Liver (tissue), 9 donors: ENCODE data around the gene RPS6KA2. TPM values are rescaled to one million over a fixed set of nuclear protein-coding genes. Genes with fewer than 3 reads are reported as not detected.
"Not testable (repeated sequence)": the region's sequence is repeated elsewhere in the genome, so short reads cannot be mapped to it uniquely, and the experiment has no call there.

Experiments
- DNase-seq: peaks from one replicate; pipeline ENCODE4 v3.0.0-alpha.2; 2017; ENCODE audit warnings: low spot score
- H3K27ac ChIP-seq, 2 donors: one replicate each; pipeline ENCODE4 v1.7.0; 2013; ENCODE audit warnings: inconsistent platforms in 2 of 2, low read length in 2 of 2, control low read depth in 1 of 2, low read depth in 1 of 2, mild to moderate bottlenecking in 1 of 2
- H3K27me3 ChIP-seq, 4 donors: one replicate each; pipeline versions ENCODE4 v1.6.1 to v1.7.0; 2013; ENCODE audit warnings: low read length in 3 of 4, inconsistent platforms in 1 of 4, mild to moderate bottlenecking in 1 of 4, moderate library complexity in 1 of 4; ENCODE audit not compliant: control insufficient read depth in 4 of 4, insufficient read depth in 4 of 4
- H3K36me3 ChIP-seq, 4 donors: one replicate each; pipeline versions ENCODE4 v1.6.1 to v1.7.0; 2013; ENCODE audit warnings: low read length in 3 of 4, mild to moderate bottlenecking in 3 of 4, low read depth in 1 of 4, moderate library complexity in 1 of 4; ENCODE audit not compliant: control insufficient read depth in 4 of 4, insufficient read depth in 3 of 4
- H3K4me1 ChIP-seq, 4 donors: one replicate each; pipeline versions ENCODE4 v1.6.1 to v1.7.0; 2013; ENCODE audit warnings: low read length in 3 of 4, mild to moderate bottlenecking in 3 of 4, moderate library complexity in 1 of 4; ENCODE audit not compliant: control insufficient read depth in 4 of 4, insufficient read depth in 4 of 4
- H3K4me3 ChIP-seq, 3 donors: one replicate each; pipeline versions ENCODE4 v1.6.1 to v1.7.0; 2013; ENCODE audit warnings: low read length in 3 of 3, control low read depth in 1 of 3, low read depth in 1 of 3, mild to moderate bottlenecking in 1 of 3
- H3K9ac ChIP-seq, 2 donors: one replicate each; pipeline ENCODE4 v1.7.0; 2013; ENCODE audit warnings: low read length in 2 of 2, mild to moderate bottlenecking in 2 of 2, moderate library complexity in 2 of 2, control low read depth in 1 of 2, low read depth in 1 of 2
- H3K9me3 ChIP-seq, 4 donors: one replicate each; pipeline versions ENCODE4 v1.6.1 to v1.7.0; 2013; ENCODE audit warnings: low read length in 3 of 4; ENCODE audit not compliant: control insufficient read depth in 4 of 4
- EGR1 ChIP-seq, 2 donors: IDR thresholded peaks; 2 replicates each; pipeline ENCODE4 v1.6.1; 2016 to 2018; ENCODE audit warnings: antibody characterized with exemption in 2 of 2, low read depth in 2 of 2
- GABPA ChIP-seq, 2 donors: IDR thresholded peaks in 1 of 2; conservative IDR thresholded peaks in 1 of 2; 2 replicates each; pipeline ENCODE4 v1.6.1; 2016; ENCODE audit warnings: antibody characterized with exemption in 2 of 2, mild to moderate bottlenecking in 1 of 2, moderate library complexity in 1 of 2
- RXRA ChIP-seq, 2 donors: IDR thresholded peaks; 2 replicates each; pipeline ENCODE4 v1.6.1; 2017 to 2018; ENCODE audit warnings: antibody characterized with exemption in 2 of 2, mild to moderate bottlenecking in 1 of 2
- SP1 ChIP-seq: IDR thresholded peaks from 2 replicates; pipeline ENCODE4 v1.6.1; 2018; ENCODE audit warnings: antibody characterized with exemption, mild to moderate bottlenecking
- YY1 ChIP-seq: IDR thresholded peaks from 2 replicates; pipeline ENCODE4 v1.6.1; 2016; ENCODE audit warnings: antibody characterized with exemption, mild to moderate bottlenecking
- WGBS: extraction: QIAGEN DNeasy Blood & Tissue Kit; methylation state at CpG from one replicate; pipeline ENCODE4 v1.1.7; 2013; 5-methylcytosine and 5-hydroxymethylcytosine counted together
- polyA plus RNA-seq, 2 donors: library from polyadenylated mRNA; stranded (reverse) in 1 of 2; unstranded in 1 of 2; fragments of 200-250 nt in 1 of 2; fragments of >200 nt in 1 of 2; fragmentation: Nextera tagmentation in 1 of 2; extraction: Ambion mirVana in 1 of 2; gene quantifications; one replicate each; pipeline versions ENCODE4 v1.2.1 to v1.2.3, GENCODE V29; 2013 to 2015
- total RNA-seq, 2 donors: library from RNA; depleted of rRNA; stranded (reverse); fragments of >200 nt; gene quantifications; one replicate each; pipeline ENCODE4 v1.2.3, GENCODE V29; 2014
- TF ChIP-seq, protein P1 (sequence below): IDR thresholded peaks from 2 replicates; pipeline ENCODE4 v1.6.1; 2016; ENCODE audit warnings: antibody characterized with exemption, mild to moderate bottlenecking
- TF ChIP-seq, protein P2 (sequence below): IDR thresholded peaks from 2 replicates; pipeline ENCODE4 v1.6.1; 2016; ENCODE audit warnings: antibody characterized with exemption
- TF ChIP-seq, protein P3 (sequence below): IDR thresholded peaks from 2 replicates; pipeline ENCODE4 v1.6.1; 2016; ENCODE audit warnings: antibody characterized with exemption
- donor health status: healthy.
- donor health status: healthy.
- donor health status: healthy.
- donor health status: healthy.
- donor health status: healthy.

RPS6KA2 gene
- total and polyA plus RNA-seq, 4 donors = 2.5 to 9.0 (median 5.0) TPM

DNA sequence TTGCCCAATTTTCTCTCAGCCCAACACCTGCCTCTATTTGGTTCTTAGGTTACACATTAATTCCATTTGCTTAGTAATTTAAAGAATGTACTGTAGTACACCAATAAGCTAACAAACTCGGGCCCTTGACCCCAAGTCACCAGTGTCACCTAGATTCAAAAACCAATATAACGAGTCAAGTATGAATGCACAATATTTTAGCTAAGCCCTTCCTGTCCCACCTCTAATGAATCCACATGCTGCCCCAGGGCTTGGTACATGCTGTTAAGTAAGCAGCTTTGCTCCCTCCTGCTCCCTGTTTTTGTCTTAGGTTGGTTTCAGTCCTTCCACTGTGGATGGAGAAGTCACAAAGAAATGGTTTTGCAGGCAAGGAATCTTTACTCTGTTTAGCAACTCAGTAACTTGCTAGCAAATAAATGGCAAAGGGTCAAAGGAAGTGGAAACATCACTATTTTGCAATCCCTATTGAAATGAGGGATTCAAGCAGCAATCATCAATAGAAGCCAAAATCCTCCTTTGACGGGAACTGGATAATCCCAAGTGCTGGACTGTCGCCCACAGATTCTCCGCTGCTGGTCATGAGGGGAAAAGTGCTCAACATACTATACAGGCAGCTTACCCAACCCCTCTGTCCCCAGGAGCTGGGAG, 239.3 kb downstream of the RPS6KA2 start (continued):
- TF ChIP-seq, protein P1, sequence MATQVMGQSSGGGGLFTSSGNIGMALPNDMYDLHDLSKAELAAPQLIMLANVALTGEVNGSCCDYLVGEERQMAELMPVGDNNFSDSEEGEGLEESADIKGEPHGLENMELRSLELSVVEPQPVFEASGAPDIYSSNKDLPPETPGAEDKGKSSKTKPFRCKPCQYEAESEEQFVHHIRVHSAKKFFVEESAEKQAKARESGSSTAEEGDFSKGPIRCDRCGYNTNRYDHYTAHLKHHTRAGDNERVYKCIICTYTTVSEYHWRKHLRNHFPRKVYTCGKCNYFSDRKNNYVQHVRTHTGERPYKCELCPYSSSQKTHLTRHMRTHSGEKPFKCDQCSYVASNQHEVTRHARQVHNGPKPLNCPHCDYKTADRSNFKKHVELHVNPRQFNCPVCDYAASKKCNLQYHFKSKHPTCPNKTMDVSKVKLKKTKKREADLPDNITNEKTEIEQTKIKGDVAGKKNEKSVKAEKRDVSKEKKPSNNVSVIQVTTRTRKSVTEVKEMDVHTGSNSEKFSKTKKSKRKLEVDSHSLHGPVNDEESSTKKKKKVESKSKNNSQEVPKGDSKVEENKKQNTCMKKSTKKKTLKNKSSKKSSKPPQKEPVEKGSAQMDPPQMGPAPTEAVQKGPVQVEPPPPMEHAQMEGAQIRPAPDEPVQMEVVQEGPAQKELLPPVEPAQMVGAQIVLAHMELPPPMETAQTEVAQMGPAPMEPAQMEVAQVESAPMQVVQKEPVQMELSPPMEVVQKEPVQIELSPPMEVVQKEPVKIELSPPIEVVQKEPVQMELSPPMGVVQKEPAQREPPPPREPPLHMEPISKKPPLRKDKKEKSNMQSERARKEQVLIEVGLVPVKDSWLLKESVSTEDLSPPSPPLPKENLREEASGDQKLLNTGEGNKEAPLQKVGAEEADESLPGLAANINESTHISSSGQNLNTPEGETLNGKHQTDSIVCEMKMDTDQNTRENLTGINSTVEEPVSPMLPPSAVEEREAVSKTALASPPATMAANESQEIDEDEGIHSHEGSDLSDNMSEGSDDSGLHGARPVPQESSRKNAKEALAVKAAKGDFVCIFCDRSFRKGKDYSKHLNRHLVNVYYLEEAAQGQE = no peak
- TF ChIP-seq, protein P2, sequence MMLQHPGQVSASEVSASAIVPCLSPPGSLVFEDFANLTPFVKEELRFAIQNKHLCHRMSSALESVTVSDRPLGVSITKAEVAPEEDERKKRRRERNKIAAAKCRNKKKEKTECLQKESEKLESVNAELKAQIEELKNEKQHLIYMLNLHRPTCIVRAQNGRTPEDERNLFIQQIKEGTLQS = peak; percentile 69
- peak; percentile 99 for TF ChIP-seq SP1

DNA sequence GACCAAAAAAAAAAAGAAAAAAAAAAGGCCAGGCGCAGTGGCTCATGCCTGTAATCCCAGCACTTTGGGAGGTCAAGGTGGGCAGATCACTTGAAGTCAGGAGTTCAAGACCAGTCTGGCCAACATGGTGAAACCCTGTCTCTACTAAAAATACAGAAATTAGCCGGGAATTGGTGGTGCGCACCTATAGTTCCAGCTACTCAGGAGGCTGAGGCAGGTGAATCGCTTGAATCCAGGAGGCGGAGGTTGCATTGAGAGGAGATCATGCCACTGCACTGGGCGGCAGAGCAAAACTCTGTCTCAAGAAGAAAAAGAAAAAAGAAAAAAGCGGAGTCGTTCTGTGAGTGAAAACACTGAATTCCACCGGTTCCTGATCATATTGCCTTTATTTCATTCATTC, 240.0 kb downstream of the RPS6KA2 start:
- not testable (repeated sequence) for H3K9ac ChIP-seq, DNase-seq, H3K9me3 ChIP-seq, H3K36me3 ChIP-seq, H3K27me3 ChIP-seq
- peak overlapping the region in 1 of 3 donors; percentile 1 for H3K4me3 ChIP-seq
- peak overlapping the region; percentile 77 to 89 for H3K27ac ChIP-seq
- H3K4me1 ChIP-seq = peaks cover 16 to 38% (median 32%) of the 10 kb centered on the region in 4 donors
- 76% methylated on average over 9 of the region's 9 CpGs for WGBS

DNA sequence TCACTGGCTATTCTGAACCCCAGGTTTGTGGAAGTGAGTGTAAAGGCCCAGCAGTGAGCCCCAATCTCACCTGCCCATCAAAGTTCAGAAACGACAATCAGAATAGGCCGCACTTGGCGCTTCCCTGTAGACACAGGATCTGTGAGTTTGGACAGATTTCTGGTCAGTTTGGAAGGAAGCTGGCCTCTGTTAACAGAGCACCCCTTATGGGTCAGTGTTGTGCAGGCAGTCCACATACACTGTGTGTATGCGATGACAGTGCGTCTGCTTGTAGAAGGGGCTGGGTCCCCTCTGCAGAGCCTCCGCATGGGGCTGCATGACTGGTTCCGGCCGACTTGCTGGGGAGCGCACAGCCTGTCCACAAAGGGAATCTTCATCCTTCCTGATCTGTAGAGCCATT, 240.9 kb downstream of the RPS6KA2 start:
- no peaks in the 10 kb centered on the region for H3K9me3 ChIP-seq
- TF ChIP-seq GABPA (IDR thresholded peaks at IDR 0.05 in 1 of 2, conservative IDR thresholded peaks at IDR 0.05 in 1 of 2) (no peak), SP1 (no peak), EGR1 (IDR thresholded peaks at IDR 0.05; ENCODE audit: low read depth in 2 of 2) (no peak), YY1 (no peak), RXRA (IDR thresholded peaks at IDR 0.05) (no peak)
- TF ChIP-seq, protein P3, sequence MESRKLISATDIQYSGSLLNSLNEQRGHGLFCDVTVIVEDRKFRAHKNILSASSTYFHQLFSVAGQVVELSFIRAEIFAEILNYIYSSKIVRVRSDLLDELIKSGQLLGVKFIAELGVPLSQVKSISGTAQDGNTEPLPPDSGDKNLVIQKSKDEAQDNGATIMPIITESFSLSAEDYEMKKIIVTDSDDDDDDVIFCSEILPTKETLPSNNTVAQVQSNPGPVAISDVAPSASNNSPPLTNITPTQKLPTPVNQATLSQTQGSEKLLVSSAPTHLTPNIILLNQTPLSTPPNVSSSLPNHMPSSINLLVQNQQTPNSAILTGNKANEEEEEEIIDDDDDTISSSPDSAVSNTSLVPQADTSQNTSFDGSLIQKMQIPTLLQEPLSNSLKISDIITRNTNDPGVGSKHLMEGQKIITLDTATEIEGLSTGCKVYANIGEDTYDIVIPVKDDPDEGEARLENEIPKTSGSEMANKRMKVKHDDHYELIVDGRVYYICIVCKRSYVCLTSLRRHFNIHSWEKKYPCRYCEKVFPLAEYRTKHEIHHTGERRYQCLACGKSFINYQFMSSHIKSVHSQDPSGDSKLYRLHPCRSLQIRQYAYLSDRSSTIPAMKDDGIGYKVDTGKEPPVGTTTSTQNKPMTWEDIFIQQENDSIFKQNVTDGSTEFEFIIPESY = no peak
- no peak for DNase-seq
- H3K9ac ChIP-seq = no peak overlapping the region
- H3K36me3 ChIP-seq = no peaks in the 10 kb centered on the region
- H3K4me3 ChIP-seq = no peak overlapping the region
- WGBS = 93% methylated on average over 9 of the region's 9 CpGs
- H3K4me1 ChIP-seq = peaks cover 16 to 42% (median 33%) of the 10 kb centered on the region in 4 donors
- no peak overlapping the region for H3K27ac ChIP-seq
- H3K27me3 ChIP-seq = no peaks in the 10 kb centered on the region
